Dermis microvascular lymphatic vessel endothelial cell (primary cell): ENCODE measurements around the gene C11orf24. TPM values are rescaled to one million over a fixed set of nuclear protein-coding genes. Genes with fewer than 3 reads are reported as not detected.

Source experiments
- DNase-seq, 2 donors: peaks; one replicate each; pipeline versions ENCODE4 v3.0.0 to v3.0.0-alpha.2; 2010; ENCODE audit warnings: low read depth in 2 of 2
- total RNA-seq: library from RNA; depleted of rRNA; stranded (reverse); fragments of >200 nt; gene quantifications from 2 replicates; pipeline ENCODE4 v1.2.1, GENCODE V29; 2014

The C11orf24 gene
- 5.4 and 5.9 TPM in 2 replicates for total RNA-seq

DNA sequence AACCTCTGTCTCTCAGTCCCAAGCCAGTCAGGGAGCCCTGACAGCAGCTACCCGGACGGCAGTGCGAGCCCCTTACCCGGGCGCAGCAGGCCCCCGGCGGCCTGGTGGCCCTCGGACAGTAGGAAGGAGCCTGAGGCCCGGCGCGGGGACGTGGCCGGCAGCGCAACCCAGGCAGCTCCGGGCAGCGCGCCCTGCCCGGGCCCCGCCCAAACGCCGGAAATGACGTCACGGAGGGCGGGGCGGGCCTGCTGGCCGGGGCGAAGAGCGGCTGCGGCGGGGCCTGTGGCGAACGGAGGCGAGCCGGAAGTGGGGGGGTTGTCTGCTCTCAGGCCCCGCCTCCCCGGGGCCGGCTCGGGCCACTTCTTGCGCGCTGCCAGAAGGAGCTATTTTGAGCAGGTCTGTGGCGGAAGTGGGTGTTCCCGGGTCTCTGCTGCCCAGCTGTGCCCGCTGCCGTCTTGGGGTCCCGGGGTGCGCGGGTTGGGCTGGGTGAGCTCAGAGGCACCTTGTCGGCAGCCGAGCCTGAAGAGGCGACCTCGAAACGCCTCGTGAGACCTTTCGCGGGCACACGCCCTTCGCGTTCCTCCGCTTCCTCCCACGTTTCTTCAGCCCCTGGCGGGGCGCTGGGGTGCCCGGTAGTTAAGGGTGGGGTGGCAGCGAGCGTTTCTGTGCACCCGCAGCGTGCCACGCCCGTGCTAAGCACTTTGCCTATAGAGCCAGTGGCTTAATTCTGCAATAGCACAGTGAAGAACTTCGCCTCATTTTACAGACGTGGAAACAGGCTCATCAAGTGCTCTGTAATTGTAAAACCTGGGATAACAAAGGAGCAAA lies at the start of gene C11orf24:
Gene C11orf24 (minus strand): TSS at position 193 of the 828 bp plus-strand sequence. CDS start 8,206 bp downstream, outside the sequence.
- peak; percentile 75 to 93 for DNase-seq

DNA sequence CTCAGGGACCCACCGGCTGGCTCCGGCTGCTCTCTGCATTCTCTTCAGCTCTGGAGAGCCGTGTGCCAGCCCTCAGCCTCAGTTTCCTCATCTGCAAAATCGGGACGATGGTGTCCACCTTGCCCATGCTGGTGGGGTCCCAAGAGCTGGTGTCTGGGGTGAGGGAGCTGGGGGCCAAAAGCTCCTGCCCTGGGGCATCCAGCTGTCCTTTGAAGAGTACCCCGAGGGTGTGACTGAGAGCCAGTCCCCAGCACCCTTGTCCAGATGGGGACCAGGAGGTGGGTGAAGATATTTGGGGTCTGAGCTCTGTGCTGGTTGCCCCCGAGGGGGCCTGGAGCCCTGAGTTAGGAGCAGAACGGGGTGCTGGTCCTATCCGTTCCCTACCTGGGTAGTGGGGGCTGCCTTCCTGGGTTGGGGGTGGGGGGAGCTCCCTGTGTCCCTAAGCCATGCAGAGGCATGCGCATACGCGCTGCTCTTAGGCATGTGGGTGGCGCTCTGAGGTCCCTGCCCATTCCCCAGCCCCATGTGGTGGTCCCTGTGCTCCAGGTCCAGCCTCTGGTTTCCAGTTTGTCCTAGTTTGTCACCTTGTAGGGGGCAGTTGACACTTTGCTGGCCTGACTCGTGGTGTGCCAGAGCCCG lies 45.5 kb upstream of the C11orf24 start:
- DNase-seq, result no peak

DNA sequence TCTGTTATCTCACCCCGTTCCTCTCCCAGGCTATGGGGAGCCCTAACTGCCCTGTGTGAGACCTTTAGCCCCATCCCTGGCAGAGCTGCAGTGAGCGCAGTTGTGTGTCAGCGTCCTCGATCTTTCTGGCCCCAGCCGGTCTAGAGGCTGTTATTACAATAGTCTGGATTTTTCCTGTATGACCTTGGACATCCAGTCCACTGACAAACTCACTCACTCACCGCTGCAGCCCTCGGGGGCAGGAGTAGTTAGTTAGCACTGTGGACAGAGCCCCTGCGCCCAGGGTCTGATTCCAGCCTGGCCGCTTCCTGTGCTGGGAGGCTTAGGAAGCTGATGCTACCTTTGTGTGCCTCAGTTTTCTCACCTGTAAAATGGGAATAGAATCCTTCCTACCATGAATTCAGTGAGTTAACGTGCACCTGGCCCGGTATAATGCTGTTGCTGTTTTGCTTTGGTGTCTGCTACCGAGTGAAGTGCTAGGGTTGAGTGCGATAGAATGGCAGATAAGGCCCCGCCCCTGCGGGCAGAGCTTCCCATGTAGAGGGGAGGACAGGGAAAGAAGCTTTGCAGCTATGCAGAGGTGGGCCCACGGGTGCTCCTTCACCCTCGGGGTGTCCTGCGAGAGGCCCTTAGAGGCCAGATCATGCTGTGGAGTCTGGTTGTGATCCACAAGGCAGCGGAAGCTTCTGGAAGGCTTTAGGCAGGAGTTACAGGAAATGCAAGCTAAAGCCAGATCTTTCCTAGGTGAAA lies 43.6 kb upstream of the C11orf24 start:
- DNase-seq, result peak; percentile 83 to 86

DNA sequence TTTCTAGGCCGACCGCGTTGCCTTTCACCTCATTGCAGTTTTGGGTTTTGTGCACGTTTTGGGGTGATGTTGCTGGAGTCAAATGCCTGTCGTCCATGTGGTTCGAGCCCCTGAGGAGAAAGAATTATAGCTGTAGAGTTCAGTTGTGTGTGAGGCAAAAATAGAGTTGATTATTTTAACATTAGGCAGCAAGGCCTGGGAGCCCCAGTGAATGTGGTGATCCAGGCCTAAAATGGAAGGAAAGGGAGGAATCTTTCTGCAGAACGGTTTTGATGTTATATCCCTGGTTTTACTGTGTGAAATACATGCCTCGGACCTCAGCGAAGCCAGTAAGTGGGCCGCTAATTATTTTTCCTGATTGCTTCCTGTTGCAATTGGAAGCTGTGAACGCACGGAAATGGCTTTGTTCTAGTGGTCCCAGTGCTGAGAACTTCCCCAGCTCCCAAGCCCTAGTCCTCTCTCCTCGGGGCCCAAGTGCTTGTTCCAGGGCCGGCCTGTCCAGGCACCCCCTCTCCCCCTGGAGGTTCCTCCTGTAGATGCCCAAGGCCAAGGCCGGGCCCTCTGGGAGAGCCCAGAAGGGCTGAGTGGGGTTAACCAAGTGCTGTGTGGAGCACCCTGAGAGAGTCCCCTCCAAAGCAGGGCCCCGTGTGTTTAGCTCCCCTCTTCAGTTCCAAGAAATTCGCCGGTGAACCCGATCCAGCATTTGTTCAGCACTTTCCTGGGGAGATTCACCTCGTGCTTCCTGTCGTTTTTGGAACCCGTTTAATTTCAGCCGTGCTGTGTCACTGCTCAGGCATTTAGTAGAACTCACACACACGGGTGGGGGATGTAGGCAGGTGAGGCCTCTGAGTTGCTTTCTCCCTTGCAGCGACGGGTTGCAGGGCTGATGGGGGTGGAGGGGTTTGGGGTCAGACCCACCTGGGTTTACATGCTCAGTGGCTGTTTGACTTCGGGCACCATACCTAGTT lies 42.7 kb upstream of the C11orf24 start:
- DNase-seq, result peak; percentile 40 to 51

DNA sequence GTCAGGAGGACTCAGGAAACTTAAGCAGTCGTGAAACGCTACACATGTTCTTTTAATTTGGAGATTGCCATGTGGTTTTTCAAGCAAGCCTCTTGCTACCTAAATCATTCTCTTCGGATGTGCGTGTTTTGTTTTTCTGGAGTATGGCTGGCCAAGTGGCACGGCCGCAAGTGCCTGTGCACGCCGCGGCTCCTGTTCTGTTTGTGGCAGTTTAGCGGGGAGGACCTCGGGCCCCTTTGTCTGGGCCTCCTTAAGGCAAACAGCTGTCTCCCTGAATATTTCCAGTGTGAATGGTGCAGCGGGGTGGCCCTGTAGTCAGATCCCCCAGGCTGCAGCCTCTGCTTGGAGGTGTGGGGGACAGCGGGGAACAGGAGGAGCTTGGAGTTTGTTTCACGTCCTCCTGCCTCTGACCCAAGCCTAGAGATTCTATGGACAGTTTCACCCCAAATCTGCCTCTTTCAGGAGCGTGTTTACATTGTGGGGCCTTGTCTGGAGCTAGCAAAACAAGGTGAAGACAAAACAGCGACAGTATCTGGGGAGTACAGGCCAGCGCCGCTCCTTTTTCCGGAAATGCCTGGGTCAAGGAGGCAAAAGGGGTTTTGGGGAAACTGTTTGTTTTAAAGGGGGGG lies 41.9 kb upstream of the C11orf24 start:
- peak in 1 of 2 donors; percentile 27 for DNase-seq

DNA sequence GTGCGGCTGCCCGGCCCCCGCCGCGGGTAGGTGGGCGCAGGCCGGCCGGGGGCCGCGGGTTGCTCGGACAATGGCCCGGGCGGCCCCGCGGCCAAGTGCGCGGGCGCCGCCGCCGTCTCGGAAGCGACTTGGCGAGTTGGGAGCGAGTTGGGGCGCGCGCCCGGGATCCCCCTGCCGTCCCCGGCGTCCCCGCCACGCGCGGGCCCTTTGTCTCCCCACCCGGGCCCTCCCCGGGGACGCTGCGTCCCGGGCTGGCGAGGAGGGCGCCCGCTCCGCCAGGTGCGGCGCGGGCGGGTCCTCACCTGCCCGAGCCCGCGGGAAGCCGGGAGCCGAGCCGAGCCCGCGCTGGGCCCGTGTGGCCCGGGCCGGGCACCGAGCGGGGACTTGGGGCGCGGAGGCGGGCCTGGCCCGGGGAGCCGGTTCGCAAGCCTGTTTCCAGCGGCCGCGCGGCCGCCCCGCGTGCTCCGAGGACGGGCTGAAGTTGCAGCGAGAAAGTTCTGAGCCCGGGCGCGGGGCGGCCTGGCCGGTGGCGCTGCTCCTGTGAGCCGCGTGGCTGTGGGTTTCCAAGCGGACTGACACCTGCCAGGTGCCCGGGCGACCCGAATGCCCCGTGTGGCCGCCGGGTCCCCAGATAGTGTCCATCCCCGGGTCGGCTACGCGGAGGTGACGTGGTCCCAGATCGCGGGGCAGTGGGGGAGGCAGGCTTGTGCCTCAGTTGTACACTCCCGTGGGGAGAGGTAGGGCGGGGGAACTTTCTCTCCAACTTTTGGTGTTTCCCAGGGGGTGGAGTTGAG lies 41.2 kb upstream of the C11orf24 start:
- peak in 1 of 2 donors; percentile 24 for DNase-seq

DNA sequence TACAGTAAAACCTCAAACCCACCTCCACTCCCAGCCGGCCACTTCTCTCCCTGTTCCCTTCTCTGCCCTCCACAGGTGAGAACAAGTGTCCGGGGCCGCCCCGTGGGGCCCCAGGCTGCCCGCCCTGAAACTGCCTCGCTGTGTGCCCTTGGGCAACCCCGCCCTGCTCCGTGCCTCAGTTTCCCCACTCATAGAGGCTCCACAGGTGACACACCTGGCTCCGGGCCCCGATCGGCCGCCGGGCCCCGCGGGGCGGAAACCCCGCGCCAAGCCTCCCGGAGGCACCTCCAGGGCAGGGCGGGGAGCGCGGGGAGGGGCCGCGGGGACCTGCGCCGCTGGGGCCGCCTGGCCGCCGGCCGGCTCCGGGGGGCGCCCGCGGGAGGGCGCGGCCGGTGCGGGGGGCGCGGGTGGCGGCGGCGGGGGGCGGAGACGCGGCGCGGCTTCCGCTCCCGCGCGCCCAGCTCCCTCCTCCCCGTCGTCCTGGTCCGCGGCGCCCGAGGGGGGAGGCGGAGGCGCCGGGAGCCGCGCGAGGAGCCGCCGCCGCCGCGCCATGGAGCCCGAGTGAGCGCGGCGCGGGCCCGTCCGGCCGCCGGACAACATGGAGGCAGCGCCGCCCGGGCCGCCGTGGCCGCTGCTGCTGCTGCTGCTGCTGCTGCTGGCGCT lies 40.5 kb upstream of the C11orf24 start, which contains the start of gene LRP5:
Gene LRP5 (plus strand): TSS at position 475 of the 663 bp plus-strand sequence. CDS start 124 bp downstream, at position 599.
- peak in 1 of 2 donors; percentile 43 for DNase-seq

DNA sequence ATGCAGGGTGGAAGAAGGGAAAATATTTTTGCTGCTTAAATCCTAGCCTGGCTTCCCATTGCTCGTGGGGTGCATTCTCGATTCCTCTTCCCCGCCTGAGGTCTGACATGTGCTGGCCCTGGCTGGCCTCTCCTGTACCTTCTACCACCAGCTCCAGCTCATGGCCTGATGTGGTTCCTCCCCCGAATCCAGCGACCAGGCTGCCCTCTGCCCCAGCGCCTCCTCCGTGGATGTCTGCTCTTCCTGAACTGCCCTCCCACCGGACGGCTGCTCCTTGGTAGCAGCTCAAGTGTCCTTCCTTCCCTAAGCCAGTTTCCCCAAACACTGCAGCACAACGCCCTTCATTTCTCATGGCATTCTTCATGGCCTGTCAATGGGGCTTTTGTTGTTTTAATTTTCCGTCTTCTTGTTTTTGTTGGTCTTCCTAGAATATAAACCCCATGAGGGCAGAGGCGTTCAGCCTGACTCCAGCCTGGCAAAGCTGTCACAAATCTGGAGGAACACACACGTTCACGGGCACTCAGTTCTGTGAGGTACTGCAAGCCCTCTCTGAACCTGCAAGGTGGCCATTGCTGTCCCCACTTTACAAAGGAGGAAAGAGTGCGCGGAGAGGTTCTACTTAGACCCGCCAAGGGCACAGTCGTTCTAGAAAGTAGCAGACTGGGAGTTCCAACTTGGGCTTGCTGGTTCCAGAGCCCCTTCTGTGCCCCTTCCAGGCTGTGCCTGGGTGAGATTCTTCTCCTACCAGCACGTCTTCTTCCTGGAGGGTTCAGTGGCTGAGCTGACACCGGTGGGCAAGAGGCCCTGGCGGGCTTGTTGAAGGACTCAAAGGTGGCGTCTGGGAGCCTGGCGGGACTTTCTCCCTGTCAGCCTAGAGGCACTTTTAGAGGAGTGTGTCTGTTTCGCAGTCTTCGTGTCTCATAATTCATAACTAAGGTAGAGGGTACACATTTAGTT lies 39.7 kb upstream of the C11orf24 start:
- DNase-seq, result no peak

DNA sequence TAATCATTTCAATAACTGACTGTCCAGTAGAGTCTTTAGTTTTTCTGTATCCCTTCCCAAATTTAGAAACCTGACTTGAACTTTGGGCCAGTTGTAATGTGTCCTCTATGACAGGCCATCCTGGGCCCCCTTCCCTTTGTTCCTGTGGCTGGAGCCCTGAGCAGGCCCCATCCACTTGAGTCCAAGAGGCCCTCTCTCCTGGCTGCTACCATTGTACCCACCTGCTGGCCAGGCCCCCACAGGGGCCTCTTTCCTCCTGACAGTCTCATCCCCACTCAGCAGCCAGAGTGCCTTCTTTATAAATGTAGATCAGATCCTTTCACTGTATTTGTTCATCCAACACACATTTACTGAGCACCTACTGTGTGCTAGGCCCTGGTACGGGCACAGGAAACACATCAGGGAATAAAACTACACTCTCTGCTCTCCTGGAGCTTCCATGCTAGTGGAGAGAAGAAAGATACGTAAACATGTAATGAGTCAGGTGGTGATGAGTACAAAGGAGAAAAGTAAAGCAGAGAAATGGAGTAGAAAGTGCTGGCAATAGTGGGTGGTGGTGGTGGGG lies 37.9 kb upstream of the C11orf24 start:
- no peak for DNase-seq

DNA sequence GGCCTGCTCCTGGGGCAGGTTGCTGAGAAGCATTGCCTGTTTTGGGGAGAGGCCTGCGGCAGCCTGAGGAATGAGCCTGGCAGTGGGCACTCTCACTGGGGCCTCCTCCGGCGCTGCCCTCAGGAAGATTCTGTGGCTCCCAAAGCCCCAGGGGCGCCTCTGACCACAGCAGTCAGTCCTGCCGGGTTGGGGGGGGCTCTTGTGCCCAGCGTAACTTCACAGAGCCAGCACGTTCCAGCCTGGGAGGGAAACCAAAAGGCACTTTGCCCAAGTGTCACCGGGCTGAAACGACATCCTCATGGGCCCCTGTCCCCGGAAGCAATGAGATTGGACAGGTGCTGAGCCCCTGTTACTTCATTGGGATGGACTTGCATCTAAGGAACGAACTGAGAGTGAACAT lies 36.3 kb upstream of the C11orf24 start:
- DNase-seq, result no peak

DNA sequence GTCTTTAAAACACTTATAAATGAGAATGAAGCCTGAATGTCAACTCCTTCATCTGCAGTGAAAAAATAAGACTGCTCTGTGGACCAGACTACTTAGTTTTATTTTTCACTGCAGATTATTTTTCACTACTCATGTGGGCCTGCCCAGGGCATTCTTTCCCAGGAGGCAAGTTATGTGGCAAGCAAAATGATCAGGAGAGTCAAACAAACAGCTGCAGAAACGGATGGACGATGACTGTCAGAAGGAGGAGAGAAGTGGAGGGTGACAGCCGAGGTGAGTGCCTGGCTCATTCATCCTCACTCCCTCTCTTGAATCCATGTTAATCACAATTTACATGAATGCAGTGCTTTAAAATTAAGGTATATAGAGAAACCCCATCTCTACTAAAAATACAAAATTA lies 34.9 kb upstream of the C11orf24 start:
- no peak for DNase-seq

DNA sequence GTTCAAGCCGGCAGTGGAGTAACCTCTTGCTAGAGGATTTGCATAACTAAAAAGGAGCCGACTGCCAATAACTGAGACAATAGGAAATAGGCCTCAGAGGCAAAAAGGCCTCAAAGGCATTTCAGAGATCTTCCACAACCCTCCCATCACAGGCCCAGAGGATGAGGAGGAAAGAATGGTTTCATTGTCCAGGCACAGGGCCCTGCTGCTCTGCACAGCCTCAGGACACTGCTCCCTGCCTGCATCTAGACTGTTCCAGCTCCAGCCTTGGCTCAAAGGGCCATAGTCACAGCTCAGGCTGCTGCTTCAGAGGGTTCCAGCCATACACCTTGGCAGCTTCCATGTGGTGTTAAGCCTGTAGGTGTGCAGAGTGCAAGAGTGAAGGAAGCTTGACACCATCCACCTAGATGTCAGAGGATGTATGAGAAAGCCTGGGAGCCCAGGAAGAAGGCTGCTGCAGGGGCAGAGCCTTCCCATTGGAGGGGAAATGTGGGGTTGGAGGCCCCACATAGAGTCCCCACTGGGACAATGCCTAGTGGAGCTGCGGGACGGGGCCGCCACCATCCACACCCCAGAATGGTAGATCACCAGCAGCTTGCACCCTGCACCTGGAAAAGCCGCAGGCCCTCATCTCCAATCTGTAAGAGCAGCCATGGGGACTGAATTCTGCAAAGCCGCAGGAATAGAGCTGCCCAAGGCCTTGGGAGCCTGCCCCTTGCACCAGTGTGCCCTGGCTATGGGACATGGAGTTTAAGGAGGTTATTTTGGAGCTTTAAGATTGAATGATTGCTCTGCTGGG lies 32.4 kb upstream of the C11orf24 start:
- DNase-seq, result no peak

DNA sequence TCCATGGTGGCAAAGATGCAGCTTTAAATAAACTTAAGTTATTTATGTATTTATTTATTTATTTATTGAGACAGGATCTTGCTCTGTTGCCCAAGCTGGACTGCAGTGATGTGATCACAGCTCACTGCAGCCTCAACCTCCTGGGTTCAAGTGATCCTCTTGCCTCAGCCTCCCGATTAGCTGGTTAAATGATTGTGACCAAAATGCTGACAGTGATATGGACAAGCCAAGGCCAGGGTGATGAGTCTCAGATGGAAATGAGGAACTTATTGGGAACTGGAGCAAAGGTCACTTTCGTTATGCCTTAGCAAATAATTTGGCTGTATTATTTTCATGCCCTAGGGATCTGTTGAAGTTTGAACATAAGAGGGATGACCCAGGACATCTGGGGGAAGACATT lies 31.3 kb upstream of the C11orf24 start:
- no peak for DNase-seq

DNA sequence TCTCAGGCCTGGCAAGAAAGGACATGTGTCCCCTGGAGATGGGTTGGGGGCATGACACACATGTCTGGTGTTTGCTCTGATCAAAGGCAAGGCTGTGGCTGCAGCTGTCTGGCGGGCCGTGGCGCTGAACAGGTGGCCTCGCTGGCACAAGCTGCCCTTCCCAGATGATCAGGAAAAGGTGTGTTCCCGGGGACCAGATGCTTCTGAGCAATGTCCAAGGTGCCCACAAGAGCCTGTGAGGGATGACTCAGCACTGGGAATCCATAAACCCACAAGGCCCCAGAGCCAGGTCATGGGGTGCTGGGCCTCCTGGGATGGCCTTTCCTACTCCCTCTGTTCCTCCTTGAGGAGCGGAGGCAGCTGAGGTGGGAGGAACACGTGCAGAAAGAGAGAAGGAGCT lies 30.9 kb upstream of the C11orf24 start:
- no peak for DNase-seq

DNA sequence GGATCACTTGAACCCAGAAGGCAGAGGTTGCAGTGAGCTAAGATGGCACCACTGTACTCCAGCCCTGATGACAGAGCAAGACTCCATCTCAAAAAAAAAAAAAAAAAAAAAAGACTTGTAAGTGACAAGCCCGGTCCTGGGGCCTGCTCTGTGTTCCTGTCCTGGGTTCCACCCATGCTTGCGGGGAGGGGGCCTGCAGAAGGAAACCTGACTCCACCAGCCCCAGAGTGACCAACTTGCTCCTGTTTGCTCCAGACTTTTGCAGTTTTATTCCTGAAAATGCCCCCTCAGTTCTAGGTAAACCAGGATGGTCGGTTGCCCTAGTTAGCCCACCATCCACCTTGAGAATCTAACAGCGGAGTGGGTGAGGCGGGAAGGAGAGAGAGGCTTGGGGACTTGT lies 30.5 kb upstream of the C11orf24 start:
- no peak for DNase-seq

DNA sequence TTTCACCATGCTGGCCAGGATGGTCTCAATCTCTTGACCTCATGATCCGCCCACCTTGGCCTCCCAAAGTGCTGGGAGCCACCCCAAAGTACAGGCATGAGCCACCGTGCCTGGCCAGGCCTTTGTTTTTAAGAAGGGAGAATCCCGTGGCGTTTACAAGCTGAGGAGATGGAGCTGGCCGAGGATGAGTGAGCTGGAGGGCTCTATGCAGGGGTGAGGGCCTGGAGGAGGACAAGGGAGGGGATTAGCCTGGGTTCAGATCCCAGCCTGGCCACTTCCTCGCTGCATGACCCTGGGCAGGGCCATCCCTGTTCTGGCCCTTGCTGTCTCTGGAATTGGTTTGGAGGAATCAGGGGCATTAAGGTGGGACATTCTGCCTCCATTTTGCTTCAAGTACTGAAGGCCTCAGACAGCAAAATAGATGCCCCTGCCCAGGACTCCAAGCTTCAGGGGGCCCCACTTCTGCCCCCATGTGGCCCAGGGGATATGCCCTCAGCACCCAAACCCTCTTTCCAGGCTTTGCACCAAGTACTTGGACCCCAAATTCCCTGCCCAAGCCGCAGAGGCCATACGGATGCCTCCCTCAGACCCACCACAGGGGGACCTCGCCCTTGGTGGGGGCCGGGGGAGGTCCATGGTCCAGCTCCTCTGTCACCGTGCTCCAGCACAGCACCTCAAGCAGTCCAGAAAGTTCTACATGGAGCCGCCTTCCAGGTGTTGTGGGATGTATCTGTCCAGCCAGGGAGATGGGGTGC lies 28.5 kb upstream of the C11orf24 start:
- DNase-seq, result no peak
